Astrocyte of the spinal cord (primary cell): ENCODE data around the gene GLP2R.

Experiments used
- DNase-seq: peaks from one replicate; pipeline ENCODE4 v3.0.0; 2011; ENCODE audit warnings: low read depth, low spot score
- H3K4me3 ChIP-seq: 2 replicates; pipeline ENCODE4 v1.5.1; 2011; ENCODE audit warnings: low read depth, mild to moderate bottlenecking, low read length, moderate library complexity
- in situ Hi-C: cut with HindIII; loops from 2 replicates; pipeline ENCODE4 v1.10.0; 2017; ENCODE audit warnings: low sequenced_read_pairs
- TF ChIP-seq, protein P1 (sequence below): IDR thresholded peaks from 2 replicates; pipeline ENCODE4 v1.5.1; 2012; ENCODE audit warnings: low read depth, mild to moderate bottlenecking, low read length, inconsistent platforms

GLP2R gene

DNA sequence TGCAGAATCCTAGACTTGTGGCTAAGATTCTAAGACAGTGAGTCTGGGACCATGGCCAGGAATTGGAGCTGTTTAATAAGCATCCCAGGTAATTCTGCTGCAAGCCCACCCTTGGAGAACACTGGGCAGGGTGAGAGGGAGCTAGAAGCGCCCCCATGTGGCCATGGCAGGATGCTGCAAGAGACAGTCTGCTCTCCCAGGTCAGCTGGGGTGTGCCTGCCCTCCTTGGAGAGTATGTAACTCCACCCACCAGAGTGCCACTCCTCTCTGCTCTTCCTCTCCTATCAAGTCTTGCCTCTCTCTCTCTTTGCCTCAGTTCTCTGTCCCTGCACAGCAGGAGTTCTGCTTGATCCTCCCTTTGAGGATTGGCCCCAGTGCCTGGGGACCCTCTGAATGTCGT, 64.4 kb downstream of the GLP2R start:
- no peak overlapping the region for H3K4me3 ChIP-seq
- TF ChIP-seq, protein P1, sequence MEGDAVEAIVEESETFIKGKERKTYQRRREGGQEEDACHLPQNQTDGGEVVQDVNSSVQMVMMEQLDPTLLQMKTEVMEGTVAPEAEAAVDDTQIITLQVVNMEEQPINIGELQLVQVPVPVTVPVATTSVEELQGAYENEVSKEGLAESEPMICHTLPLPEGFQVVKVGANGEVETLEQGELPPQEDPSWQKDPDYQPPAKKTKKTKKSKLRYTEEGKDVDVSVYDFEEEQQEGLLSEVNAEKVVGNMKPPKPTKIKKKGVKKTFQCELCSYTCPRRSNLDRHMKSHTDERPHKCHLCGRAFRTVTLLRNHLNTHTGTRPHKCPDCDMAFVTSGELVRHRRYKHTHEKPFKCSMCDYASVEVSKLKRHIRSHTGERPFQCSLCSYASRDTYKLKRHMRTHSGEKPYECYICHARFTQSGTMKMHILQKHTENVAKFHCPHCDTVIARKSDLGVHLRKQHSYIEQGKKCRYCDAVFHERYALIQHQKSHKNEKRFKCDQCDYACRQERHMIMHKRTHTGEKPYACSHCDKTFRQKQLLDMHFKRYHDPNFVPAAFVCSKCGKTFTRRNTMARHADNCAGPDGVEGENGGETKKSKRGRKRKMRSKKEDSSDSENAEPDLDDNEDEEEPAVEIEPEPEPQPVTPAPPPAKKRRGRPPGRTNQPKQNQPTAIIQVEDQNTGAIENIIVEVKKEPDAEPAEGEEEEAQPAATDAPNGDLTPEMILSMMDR, result peak; percentile 60
- in situ Hi-C loops, result no loop called here
- DNase-seq, result no peak

DNA sequence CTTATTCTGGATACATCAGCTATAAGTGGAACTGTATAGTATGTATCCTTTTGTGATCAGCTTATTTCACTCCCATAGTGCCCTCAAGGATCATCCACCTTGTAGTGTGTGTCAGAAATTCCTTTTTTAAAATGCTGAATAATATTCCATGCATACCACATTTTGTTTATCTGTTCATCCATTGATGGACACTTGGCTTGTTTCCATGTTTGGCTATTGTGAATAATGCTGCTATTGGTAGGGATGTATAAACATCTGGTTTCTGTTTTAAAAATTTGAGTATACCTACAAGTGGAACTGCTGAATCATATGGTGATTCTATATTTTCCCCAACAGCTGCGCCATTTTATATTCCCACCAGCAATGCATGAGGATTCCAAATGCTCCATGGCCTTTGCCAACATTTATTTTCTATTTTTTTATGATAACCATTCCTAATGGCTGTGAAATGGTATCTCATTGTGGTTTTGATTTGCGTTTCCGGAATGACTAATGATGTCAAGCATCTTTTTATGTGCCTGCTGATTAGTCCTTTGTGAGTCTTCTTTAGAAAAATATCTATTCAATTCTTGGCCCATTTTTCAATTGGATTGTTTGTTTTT, 67.8 kb downstream of the GLP2R start:
- TF ChIP-seq, protein P1, result no peak
- peak; percentile 36 for DNase-seq

DNA sequence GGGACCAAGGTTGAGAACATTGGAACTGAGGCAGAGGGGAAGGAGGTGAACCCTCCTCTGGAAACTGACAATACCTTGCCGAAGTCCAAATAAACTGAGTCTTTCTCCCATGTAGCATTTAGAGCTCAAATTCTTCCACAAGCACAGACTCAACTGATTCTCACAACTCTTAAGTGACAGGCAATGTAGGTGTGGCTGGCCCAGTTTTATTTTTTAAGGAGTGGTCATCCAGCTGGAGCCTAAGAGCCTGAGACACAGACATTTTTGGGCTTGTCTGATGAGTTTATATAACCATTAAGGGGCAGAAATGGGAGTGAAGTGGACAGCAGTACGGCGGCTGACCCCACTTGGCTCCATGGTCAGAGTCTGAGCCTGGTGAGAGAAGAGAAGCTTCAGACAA, 68.5 kb downstream of the GLP2R start:
- TF ChIP-seq, protein P1, result no peak
- no peak overlapping the region for H3K4me3 ChIP-seq
- in situ Hi-C loops, result no loop called here
- no peak for DNase-seq

More for the DNA sequence above, 67.8 kb downstream of the GLP2R start:
- no peak overlapping the region for H3K4me3 ChIP-seq
- in situ Hi-C loops, result no loop called here

DNA sequence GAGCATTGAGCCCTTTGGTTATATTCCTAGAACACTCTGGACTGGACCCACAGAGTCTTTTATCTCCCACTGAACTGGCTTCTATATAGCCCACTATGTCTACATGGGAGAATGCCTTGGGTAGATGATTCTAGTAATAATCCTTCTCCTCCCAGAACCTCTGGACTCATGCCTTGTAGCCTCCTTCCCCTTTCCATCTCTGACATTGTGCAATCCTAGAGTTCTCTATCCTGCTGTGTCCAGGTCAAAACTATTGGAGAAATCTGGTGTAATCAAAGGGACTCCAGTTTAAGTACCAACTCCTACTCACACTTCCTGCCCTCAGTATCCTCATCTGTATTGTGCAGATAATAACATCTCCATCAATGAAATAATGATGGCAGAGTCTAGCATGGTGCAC, 70.2 kb downstream of the GLP2R start:
- no peak overlapping the region for H3K4me3 ChIP-seq
- no peak for DNase-seq
- TF ChIP-seq, protein P1, result no peak
- in situ Hi-C loops, result no loop called here

DNA sequence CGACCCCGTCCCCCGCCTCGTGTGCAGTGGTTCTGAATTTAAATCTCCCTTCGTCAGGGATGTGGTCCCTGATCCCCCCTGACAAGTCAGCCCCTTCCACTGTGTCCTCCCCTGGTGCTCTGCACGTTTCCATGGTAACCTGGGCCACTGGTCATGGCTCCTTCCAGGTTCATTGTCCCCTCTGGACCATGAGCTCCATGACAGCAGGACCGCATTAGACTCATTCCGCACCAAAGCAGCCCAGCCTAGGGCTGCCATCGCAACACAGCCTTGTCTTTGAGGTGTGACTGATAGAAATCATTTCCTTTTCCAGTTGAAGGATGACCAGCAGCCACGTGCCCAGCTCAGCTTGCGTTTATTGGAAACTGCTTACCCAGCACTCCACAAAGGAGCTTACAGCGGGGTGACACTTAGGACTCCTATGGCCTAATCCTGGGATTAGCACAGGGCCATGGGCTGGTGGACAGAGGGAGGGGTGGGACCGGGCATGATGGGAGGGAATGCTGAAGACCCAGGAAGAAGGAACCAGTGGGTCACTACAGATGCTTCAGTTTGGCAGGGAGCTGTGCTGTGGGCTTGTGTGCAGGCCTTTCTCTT, 71.7 kb downstream of the GLP2R start:
- DNase-seq, result no peak
- in situ Hi-C loops, result no loop called here
- TF ChIP-seq, protein P1, result no peak
- H3K4me3 ChIP-seq, result no peak overlapping the region

DNA sequence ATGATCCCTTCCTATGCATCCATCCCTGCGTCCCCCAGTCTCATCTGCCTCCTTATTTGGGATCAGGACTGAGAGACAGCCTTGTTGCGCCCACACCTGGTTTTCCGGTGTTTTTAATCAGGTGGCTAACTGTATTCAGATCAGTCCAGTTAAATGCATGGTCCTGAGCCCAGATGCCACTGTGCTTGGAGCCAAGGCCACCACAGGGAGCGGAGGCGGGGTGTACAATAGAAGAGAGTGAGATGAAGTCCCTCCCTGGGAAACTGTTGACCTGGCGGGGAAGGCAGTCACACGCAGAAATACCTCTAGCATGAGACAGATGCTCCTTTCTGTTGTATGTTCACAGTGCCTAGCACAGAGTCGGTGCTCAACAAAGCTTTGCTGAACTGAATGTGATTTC, 73.1 kb downstream of the GLP2R start:
- DNase-seq, result no peak
- TF ChIP-seq, protein P1, result no peak
- no peak overlapping the region for H3K4me3 ChIP-seq
- in situ Hi-C loops, result no loop called here
